GM21528 (cell line): ENCODE results near the gene SLC22A23.

Source experiments
- ATAC-seq: cut with Tn5 transposase; IDR thresholded peaks from one replicate; pipeline ENCODE4 v1.9.1; 2021; ENCODE audit warnings: mild to moderate bottlenecking, moderate library complexity; ENCODE audit not compliant: unreplicated experiment, low FRiP score

Gene SLC22A23

GRCh38 chr6:3407840-3408239 lies 49.0 kb downstream of the SLC22A23 start:
- ATAC-seq, result no peak

GRCh38 chr6:3406891-3407809 lies 49.7 kb downstream of the SLC22A23 start:
- no peak for ATAC-seq

DNA sequence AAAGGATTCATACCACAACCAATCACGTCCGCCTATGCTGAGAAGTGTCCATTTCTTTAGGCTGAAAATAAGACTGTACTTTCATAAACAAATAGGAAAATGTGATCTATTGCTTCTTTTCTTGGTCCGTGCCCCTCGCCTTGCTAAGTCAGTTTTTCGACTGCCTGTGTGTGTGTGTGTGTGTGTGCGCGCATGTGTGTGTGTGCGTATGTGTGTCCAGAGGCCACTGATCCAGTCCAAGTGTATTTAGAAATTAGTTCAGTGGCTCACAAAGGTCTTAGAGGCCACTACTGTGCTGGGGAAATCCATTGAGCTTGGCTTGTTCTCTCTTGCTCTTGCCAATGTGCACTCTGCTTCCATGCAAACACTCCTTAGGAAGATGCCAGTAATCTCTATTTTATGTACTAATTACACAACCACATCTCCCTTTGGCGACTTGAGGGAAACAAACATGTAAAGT lies 50.5 kb downstream of the SLC22A23 start:
- no peak for ATAC-seq

- ATAC-seq, result no peak
Measured at GRCh38 chr6:3405679-3406078, 51.2 kb downstream of the SLC22A23 start.

DNA sequence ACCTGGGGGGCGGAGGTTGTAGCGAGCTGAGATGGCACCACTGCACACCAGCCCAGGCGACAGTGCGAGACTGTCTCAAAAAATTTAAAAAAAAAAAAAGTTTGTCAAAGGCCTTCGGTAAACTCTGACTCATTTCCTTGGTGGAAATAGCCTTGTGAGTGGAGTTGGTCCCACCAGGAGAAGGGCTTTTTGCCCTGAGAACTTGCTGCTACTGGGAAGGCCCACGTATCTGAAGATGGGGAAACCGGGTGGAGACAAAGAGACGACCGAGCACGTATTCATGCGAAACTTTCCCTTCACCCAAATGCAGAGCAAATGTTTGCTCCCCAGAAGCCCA lies 51.7 kb downstream of the SLC22A23 start:
- no peak for ATAC-seq

DNA sequence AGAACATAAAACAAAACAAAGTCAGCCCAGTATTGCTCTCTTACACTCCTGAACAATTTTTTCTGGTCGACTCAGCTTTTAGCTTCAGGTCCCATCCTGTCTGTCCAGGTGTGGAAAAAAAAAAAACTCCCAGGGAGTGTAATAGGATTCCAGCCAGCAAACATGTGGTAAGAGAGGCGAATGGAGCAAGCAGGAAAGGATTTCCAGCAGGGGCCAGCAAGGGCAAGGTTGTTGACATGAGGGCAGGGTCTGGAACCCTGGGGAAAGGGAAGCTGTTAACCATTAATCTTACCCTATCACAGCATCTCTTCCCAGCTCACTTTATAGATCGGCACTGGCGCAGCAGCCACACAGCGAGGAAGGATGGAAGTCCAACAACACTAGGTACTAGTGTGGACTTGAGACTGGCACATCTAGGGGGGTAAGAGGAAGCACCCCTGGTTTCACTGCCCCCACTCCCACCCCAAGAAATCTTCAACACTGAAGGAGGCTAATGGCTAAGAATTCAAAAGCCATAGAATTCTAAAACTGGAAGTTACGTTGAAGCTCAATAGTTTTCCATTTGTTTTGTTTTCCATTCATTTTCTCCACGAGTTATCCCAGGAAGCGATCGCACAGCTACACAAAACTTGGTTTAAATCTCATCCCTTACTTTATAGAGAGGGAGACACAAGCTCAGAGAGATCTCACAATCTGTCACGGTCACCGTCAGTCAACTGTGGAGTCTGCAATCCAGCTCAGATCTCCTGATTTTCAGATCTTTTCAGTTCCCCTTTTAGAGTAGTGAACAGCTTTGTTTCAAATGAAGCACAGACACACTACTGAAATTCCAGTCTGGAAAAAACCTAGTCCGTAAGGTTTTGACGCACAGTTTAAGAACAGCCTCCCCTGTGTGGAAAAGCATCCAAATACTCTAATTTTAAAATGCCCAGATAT lies 53.3 kb downstream of the SLC22A23 start:
- ATAC-seq, result no peak

- ATAC-seq, result no peak
Measured at GRCh38 chr6:3402310-3403237, 54.3 kb downstream of the SLC22A23 start.

- ATAC-seq, result no peak
Measured at GRCh38 chr6:3400162-3400561, 56.7 kb downstream of the SLC22A23 start.

DNA sequence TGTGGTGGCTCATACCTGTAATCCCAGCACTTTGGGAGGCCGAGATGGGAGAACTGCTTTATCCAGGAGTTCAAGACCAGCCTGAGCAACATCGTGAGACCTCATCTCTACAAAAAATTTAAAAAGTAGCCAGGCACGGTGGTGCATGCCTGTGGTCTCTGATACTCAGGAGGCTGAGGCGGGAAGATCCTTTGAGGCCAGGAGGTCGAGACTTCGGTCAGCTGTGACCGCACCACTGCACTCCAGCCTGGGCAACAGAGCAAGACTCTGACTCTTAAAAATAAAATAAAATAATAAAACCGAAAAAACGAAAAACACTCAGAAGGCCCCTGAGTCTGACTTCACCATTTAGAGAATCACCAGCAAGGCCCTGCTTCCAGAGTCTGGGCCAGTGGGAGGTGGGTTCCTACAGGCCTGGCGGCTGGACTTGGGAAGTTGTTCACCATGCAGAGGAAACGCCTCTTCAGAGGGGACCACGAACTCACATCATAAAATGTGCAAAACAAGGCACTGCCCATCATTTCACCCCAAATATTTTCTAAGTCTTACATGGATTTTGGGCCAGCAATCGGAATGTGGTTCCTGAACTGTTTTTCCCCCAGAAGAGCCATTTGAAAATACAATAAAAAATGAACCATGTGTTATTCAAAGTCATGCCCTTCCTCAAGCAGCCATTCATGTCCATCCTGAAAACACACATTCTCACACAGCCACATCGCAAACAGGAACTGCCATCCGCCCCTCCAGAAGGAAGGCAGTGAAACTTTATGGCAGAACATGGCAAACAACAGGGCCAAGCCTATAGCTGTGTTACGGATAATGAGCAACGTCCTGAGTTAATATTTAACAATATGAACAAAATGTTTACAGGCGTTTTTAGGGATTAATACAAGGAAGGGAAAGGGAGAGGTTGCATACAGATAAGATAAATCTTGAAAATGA lies 57.8 kb downstream of the SLC22A23 start:
- no peak for ATAC-seq

DNA sequence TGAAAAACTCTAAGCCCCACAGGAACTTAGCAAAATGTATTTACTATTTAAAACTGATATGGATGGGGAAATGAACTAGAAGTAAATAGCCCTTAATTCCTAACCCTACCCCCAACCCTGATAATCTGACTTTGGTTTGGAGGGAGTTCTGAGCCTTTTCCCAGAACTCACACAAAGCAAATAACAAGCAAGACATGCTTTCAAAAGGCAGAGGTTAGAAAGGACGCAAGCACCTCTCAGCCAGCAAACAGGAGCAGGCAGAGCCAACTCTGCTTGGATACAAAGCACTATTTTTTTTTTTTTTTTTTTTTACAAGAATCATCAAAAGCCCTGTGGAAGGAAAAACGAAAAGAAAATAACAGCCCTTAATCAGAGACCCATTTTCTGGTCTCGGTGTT lies 58.7 kb downstream of the SLC22A23 start:
- ATAC-seq, result no peak

- ATAC-seq, result no peak
Measured at GRCh38 chr6:3397229-3398164, 59.4 kb downstream of the SLC22A23 start.

GRCh38 chr6:3396503-3397180 lies 60.2 kb downstream of the SLC22A23 start:
- no peak for ATAC-seq

GRCh38 chr6:3394671-3395070 lies 62.2 kb downstream of the SLC22A23 start:
- no peak for ATAC-seq

GRCh38 chr6:3393836-3394202 lies 63.0 kb downstream of the SLC22A23 start:
- no peak for ATAC-seq

DNA sequence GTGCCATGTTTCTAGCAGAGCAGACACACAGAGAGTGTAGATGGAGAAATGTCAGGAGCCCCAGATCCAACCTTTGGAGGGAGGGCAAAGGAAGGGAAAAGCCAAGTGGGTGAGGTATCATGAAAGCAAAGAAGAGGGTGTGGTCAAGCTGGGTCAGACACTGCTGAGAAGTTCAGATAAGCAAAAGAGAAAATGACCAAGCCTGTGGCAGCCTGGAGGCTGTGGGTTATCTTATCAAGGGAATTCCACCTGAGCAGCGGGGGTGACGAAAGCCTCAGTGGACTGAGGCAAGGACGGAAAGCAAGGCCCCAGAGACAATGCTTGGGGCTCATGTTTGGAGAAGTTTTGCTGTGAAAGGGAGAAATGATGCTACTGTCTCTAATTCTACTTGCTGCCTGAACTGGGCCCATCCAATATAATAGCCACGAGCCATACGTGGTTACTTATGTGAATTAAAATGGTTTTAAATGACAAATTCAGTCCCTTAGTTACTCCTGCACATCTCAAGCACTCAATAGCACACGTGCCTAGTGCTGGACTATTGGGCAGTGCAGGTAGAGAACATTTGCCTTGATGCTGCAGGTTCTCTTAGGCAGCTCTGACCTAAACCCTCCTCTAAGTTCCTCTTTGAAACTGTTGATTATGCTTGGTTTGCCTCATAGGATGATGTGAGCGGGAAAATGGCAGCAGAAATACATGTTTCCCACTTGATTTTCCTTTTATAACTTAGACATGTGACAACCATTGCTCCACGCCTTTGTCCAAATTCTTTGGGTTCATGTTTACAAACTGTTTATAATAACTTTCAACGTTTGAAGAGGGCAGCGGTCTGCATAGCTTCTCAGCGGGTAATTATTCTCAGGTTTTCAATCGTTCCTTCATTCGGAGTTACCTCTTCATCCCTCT lies 63.7 kb downstream of the SLC22A23 start:
- ATAC-seq, result no peak

GRCh38 chr6:3391902-3392458 lies 64.9 kb downstream of the SLC22A23 start:
- no peak for ATAC-seq
